GM19438 (cell line): ENCODE data around the gene LTB.
A peak's percentile ranks its signal among the peaks of the same experiment; 100 is the strongest.

ENCODE experiments used
- ATAC-seq: cut with Tn5 transposase; IDR thresholded peaks from one replicate; pipeline ENCODE4 v1.9.1; 2021; ENCODE audit warnings: low read depth; ENCODE audit not compliant: unreplicated experiment

LTB gene

DNA sequence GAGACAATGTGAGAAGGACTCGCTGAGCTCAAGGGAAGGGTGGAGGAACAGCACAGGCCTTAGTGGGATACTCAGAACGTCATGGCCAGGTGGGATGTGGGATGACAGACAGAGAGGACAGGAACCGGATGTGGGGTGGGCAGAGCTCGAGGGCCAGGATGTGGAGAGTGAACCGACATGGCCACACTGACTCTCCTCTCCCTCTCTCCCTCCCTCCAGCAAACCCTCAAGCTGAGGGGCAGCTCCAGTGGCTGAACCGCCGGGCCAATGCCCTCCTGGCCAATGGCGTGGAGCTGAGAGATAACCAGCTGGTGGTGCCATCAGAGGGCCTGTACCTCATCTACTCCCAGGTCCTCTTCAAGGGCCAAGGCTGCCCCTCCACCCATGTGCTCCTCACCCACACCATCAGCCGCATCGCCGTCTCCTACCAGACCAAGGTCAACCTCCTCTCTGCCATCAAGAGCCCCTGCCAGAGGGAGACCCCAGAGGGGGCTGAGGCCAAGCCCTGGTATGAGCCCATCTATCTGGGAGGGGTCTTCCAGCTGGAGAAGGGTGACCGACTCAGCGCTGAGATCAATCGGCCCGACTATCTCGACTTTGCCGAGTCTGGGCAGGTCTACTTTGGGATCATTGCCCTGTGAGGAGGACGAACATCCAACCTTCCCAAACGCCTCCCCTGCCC lies 5.2 kb downstream of the LTB start:
- ATAC-seq = no peak

DNA sequence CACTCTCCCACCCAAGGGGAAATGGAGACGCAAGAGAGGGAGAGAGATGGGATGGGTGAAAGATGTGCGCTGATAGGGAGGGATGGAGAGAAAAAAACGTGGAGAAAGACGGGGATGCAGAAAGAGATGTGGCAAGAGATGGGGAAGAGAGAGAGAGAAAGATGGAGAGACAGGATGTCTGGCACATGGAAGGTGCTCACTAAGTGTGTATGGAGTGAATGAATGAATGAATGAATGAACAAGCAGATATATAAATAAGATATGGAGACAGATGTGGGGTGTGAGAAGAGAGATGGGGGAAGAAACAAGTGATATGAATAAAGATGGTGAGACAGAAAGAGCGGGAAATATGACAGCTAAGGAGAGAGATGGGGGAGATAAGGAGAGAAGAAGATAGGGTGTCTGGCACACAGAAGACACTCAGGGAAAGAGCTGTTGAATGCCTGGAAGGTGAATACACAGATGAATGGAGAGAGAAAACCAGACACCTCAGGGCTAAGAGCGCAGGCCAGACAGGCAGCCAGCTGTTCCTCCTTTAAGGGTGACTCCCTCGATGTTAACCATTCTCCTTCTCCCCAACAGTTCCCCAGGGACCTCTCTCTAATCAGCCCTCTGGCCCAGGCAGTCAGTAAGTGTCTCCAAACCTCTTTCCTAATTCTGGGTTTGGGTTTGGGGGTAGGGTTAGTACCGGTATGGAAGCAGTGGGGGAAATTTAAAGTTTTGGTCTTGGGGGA lies 6.1 kb downstream of the LTB start:
- no peak for ATAC-seq

GRCh38 chr6:31575335-31575901 lies 6.8 kb downstream of the LTB start, which contains the start of gene TNF:
Gene TNF (plus strand): TSS chr6:31575565. CDS start chr6:31575742, 177 bp downstream.
- no peak for ATAC-seq

GRCh38 chr6:31574106-31575061 lies 7.8 kb downstream of the LTB start:
- ATAC-seq = no peak

GRCh38 chr6:31573239-31574105 lies 8.8 kb downstream of the LTB start:
- no peak for ATAC-seq

- ATAC-seq = no peak
Measured at GRCh38 chr6:31572041-31572911, 9.9 kb downstream of the LTB start, which contains the start of gene LTA. Gene LTA (plus strand): TSS chr6:31572289. CDS start chr6:31572743, 454 bp downstream.

- ATAC-seq = no peak
Measured at GRCh38 chr6:31569861-31570536, 12.2 kb downstream of the LTB start.

GRCh38 chr6:31568537-31568961 lies 13.7 kb downstream of the LTB start:
- ATAC-seq = peak; percentile 62

GRCh38 chr6:31567531-31568370 lies 14.5 kb downstream of the LTB start:
- no peak for ATAC-seq

DNA sequence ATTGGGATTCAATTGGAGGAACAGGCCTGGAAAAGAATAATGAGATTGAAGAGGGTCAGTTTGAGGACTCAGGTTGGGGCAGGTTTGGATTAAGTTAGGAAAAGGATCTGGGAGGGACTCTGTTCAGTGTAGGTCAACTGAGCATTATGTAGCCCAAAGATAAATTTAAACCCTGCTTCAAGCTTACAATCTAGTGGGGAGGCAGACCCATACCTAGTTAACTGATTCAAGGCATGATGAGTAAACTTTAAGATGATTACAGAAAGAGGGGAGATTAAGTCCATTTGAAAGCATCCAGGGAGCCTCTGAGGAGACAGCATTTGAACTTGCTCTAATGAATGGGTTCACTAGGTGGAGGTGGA lies 21.5 kb downstream of the LTB start:
- ATAC-seq = no peak

GRCh38 chr6:31559958-31560696 lies 22.1 kb downstream of the LTB start:
- peak; percentile 60 for ATAC-seq

DNA sequence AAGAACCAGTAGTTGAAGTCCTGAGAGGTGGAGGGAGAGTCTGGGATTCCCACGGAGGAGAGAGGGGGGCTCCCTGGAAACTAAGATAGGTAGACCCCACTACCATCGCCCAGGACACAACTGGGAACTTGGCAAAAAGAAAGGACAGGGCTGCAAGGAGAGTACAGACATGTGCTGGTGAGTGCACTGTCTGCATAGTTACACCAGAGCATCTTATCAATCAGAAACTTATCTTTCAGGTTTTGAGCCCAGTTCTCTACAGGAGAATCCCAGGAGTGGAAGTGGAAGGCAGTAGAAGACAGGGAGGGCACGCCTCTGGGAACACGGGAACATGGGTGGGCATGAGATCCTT lies 22.6 kb downstream of the LTB start:
- ATAC-seq = no peak

DNA sequence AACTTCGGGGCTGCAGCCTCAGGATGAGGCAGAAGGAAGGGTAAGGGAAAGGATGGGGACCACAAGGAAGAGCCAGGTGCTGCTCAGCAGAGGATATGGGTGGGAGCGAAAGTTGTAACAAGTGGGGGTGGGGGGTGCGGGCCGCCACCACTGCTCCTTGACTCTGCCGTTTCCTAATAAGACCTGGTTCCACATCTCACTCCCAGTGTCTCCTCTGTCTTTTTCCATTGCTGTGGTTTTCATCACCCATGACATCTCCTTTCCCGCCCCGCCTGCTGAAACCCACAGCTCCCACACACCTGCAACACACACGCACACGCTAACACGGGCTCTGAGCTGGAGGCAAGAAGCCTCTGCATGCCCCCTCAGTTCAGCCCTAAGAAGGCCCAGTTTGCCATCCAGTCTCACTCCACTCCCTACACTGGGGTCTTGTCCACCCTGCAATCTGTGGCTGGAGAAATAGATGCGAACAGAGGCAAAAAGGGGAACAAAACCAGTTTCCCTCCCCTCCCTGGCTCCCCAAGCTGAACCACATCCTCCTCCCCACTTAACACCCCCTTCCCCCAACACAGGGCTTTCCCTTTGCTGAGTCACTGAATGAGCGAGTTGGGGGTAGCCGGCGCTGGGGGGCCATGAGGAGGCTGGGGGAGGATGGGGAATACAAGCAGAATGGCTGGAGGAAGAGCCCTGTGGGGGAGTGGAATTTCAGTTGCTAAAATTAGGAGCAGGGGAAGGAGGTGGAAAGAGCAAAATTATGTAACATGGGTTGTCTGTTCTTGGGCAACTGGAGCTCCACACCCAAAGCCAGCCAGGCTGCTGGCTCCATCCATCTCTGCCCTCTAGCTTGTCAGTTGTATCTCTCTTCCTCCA lies 23.4 kb downstream of the LTB start:
- no peak for ATAC-seq

DNA sequence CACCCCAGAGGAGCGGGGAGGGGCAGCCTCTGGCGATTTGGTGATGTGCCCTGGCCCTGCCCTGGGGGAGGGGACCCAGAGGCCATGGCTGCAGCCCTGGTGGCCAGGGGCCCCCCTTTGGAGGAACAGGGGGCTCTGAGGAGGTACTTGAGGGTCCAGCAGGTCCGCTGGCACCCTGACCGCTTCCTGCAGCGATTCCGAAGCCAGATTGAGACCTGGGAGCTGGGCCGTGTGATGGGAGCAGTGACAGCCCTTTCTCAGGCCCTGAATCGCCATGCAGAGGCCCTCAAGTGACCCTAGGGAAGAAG lies 24.0 kb downstream of the LTB start:
- ATAC-seq = no peak

- no peak for ATAC-seq
Measured at GRCh38 chr6:31557443-31558317, 24.5 kb downstream of the LTB start.
